Measurements from ENCODE around the gene ABCD3. TPM values are rescaled to one million over a fixed set of nuclear protein-coding genes. Genes with fewer than 3 reads are reported as not detected.

ABCD3 gene
- total and polyA plus RNA-seq, 2 of the 13 experiments (the other 11 are each of a cell fraction or from before 2014, with no cell fraction given) = 27.5 to 166 TPM

DNA sequence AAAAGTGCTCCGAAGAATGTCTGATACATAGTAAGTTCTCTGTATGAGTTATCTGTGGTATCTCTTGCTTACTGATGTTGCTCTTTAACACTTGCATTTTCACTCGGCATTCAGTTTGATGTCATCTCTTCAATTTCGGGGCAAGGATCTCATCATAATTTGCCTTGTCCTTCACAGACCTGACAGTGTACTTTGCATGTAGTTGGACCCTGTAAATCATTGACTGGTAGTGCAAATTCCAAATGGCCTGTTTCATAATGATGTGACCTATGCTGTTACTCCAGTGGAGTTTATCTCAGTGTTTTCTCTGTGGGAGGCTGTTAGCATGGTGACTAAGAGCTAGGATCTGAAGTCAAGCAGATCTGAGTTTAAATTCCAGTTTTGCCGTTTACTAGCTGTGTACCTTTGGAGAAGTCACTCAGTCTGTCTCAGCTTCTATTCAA lies 34.2 kb upstream of the ABCD3 start (continued):
- TF ChIP-seq, protein P1, sequence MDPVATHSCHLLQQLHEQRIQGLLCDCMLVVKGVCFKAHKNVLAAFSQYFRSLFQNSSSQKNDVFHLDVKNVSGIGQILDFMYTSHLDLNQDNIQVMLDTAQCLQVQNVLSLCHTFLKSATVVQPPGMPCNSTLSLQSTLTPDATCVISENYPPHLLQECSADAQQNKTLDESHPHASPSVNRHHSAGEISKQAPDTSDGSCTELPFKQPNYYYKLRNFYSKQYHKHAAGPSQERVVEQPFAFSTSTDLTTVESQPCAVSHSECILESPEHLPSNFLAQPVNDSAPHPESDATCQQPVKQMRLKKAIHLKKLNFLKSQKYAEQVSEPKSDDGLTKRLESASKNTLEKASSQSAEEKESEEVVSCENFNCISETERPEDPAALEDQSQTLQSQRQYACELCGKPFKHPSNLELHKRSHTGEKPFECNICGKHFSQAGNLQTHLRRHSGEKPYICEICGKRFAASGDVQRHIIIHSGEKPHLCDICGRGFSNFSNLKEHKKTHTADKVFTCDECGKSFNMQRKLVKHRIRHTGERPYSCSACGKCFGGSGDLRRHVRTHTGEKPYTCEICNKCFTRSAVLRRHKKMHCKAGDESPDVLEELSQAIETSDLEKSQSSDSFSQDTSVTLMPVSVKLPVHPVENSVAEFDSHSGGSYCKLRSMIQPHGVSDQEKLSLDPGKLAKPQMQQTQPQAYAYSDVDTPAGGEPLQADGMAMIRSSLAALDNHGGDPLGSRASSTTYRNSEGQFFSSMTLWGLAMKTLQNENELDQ (CRISPR knock-in tag; IDR thresholded peaks at IDR 0.05; ENCODE audit: borderline replicate concordance) = no peak
- TF ChIP-seq PCBP2 (optimal IDR thresholded peaks at IDR 0.05; ENCODE audit: low read depth, low read length, poor library complexity, severe bottlenecking) = no peak
- TF ChIP-seq ZNF510 (CRISPR knock-in tag; IDR thresholded peaks at IDR 0.05; ENCODE audit: low read depth) = no peak
- TF ChIP-seq KDM5B (CRISPR knock-in tag; IDR thresholded peaks at IDR 0.05; ENCODE audit: borderline replicate concordance) = no peak
- TF ChIP-seq, protein P2, sequence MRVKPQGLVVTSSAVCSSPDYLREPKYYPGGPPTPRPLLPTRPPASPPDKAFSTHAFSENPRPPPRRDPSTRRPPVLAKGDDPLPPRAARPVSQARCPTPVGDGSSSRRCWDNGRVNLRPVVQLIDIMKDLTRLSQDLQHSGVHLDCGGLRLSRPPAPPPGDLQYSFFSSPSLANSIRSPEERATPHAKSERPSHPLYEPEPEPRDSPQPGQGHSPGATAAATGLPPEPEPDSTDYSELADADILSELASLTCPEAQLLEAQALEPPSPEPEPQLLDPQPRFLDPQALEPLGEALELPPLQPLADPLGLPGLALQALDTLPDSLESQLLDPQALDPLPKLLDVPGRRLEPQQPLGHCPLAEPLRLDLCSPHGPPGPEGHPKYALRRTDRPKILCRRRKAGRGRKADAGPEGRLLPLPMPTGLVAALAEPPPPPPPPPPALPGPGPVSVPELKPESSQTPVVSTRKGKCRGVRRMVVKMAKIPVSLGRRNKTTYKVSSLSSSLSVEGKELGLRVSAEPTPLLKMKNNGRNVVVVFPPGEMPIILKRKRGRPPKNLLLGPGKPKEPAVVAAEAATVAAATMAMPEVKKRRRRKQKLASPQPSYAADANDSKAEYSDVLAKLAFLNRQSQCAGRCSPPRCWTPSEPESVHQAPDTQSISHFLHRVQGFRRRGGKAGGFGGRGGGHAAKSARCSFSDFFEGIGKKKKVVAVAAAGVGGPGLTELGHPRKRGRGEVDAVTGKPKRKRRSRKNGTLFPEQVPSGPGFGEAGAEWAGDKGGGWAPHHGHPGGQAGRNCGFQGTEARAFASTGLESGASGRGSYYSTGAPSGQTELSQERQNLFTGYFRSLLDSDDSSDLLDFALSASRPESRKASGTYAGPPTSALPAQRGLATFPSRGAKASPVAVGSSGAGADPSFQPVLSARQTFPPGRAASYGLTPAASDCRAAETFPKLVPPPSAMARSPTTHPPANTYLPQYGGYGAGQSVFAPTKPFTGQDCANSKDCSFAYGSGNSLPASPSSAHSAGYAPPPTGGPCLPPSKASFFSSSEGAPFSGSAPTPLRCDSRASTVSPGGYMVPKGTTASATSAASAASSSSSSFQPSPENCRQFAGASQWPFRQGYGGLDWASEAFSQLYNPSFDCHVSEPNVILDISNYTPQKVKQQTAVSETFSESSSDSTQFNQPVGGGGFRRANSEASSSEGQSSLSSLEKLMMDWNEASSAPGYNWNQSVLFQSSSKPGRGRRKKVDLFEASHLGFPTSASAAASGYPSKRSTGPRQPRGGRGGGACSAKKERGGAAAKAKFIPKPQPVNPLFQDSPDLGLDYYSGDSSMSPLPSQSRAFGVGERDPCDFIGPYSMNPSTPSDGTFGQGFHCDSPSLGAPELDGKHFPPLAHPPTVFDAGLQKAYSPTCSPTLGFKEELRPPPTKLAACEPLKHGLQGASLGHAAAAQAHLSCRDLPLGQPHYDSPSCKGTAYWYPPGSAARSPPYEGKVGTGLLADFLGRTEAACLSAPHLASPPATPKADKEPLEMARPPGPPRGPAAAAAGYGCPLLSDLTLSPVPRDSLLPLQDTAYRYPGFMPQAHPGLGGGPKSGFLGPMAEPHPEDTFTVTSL (CRISPR knock-in tag; IDR thresholded peaks at IDR 0.05; ENCODE audit: borderline replicate concordance) = peak; percentile 95
- TF ChIP-seq, protein P3, sequence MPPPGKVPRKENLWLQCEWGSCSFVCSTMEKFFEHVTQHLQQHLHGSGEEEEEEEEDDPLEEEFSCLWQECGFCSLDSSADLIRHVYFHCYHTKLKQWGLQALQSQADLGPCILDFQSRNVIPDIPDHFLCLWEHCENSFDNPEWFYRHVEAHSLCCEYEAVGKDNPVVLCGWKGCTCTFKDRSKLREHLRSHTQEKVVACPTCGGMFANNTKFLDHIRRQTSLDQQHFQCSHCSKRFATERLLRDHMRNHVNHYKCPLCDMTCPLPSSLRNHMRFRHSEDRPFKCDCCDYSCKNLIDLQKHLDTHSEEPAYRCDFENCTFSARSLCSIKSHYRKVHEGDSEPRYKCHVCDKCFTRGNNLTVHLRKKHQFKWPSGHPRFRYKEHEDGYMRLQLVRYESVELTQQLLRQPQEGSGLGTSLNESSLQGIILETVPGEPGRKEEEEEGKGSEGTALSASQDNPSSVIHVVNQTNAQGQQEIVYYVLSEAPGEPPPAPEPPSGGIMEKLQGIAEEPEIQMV (CRISPR knock-in tag; IDR thresholded peaks at IDR 0.05; ENCODE audit: low read depth) = no peak
- TF ChIP-seq MIER3 (CRISPR knock-in tag; IDR thresholded peaks at IDR 0.05; ENCODE audit: borderline replicate concordance) = peak; percentile 91; the same call in 1 of the 2 replicates
- peak; percentile 73; the same call in 1 of the 2 replicates for TF ChIP-seq SIX1 (CRISPR knock-in tag; IDR thresholded peaks at IDR 0.05; ENCODE audit: borderline replicate concordance)
- peak; percentile 88 for TF ChIP-seq SOX5 (CRISPR knock-in tag; IDR thresholded peaks at IDR 0.05; ENCODE audit: borderline replicate concordance)
- TF ChIP-seq, protein P4, sequence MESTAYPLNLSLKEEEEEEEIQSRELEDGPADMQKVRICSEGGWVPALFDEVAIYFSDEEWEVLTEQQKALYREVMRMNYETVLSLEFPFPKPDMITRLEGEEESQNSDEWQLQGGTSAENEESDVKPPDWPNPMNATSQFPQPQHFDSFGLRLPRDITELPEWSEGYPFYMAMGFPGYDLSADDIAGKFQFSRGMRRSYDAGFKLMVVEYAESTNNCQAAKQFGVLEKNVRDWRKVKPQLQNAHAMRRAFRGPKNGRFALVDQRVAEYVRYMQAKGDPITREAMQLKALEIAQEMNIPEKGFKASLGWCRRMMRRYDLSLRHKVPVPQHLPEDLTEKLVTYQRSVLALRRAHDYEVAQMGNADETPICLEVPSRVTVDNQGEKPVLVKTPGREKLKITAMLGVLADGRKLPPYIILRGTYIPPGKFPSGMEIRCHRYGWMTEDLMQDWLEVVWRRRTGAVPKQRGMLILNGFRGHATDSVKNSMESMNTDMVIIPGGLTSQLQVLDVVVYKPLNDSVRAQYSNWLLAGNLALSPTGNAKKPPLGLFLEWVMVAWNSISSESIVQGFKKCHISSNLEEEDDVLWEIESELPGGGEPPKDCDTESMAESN (CRISPR knock-in tag; conservative IDR thresholded peaks at IDR 0.05) = no peak
- no peak for TF ChIP-seq BRD4 (CRISPR knock-in tag; IDR thresholded peaks at IDR 0.05)
- TF ChIP-seq PHF21A (CRISPR knock-in tag; IDR thresholded peaks at IDR 0.05) = peak; percentile 91
- TF ChIP-seq SMAD9 (CRISPR knock-in tag; IDR thresholded peaks at IDR 0.05) = no peak
- TF ChIP-seq KDM6A (CRISPR knock-in tag; IDR thresholded peaks at IDR 0.05; ENCODE audit: low read depth) = peak; percentile 98
- no peak for TF ChIP-seq RBM39 (IDR thresholded peaks at IDR 0.05; ENCODE audit: low read depth, low read length, poor library complexity, severe bottlenecking)

Measured in HepG2 (cell line).